ENCODE measurements around the gene TCAP.

Gene TCAP, protein sequence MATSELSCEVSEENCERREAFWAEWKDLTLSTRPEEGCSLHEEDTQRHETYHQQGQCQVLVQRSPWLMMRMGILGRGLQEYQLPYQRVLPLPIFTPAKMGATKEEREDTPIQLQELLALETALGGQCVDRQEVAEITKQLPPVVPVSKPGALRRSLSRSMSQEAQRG

DNA sequence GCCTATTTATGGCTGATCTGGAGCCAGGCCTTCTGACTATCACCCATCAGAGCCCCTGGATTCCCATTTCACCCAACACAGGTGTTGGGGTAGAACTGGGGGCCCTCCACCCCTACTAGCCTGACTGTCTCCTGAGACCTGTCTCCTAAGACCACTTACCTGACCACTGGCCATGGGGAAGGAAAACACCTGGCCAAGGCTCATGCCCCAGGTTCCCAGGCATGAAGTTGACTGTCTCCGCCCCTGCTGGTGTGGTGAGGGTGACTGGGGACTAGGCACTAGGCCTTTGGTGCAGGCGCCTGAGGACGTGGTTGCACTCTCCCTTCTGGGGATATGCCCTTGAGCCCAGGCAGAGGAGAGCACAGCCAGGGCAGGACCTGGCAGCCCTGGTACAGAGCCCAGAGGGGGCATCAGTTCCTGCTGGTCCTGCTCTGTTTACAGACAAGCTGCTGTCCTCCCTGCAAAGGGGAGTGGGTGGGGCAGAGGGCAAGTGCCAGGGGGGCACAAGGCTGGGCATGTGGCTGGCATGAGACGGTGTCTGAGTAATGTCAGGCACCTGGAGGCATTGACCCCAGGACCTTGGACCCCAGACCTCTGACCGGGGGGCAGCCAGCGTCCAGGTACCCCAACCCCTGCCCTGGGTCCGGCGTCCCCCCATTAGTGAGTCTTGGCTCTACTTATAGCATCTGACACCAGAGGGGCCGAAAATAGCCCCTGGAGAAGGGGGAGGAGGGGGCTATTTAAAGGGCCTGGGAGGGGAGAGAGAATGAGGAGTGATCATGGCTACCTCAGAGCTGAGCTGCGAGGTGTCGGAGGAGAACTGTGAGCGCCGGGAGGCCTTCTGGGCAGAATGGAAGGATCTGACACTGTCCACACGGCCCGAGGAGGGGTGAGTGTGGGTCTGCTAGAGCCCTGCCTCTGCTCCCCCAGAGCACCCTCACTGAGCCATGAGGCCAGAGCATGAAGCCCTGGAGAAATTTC lies at the start of gene TCAP:
TSS of gene TCAP (plus strand) at position 769 of the 981 bp plus-strand sequence. CDS start at position 780, 11 bp downstream.
- DNase-seq, result no peak

DNA sequence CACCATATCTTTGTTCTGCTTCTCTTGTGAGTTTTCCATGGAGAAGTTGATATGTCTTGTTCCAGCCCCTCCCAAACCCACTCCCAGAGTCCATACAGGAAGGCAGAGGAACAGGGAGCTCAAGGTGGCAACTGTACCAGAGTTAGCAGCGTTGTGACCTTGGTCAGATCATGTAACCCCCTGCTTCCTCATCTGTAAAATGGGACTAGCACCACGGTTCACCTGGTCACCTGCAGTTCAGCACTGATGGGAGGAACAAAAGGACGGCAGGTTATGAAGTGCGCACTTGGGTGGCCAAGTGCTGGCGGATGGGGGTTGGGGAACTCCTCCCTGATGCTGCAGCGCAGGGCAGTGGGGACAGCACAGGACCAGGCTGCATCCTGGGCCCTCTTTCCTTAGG lies 49.7 kb upstream of the TCAP start:
- DNase-seq, result no peak

DNA sequence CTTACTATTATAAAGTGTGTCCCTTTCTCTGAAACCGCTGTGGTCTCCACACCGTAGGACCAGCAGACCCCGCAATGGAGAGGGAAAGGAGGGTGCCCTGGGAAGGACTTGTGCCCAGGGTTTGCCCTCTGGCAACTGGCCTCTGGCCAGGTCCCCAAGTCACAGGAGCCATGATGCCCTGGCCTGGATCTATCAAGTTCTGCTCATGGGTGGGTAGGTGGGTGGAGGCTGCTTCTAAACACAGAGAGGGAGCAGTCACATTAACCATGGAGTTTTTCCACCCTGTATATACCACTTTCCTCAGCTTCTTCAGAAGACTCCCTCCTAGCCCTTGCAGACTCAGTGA lies 48.1 kb upstream of the TCAP start:
- DNase-seq, result no peak

DNA sequence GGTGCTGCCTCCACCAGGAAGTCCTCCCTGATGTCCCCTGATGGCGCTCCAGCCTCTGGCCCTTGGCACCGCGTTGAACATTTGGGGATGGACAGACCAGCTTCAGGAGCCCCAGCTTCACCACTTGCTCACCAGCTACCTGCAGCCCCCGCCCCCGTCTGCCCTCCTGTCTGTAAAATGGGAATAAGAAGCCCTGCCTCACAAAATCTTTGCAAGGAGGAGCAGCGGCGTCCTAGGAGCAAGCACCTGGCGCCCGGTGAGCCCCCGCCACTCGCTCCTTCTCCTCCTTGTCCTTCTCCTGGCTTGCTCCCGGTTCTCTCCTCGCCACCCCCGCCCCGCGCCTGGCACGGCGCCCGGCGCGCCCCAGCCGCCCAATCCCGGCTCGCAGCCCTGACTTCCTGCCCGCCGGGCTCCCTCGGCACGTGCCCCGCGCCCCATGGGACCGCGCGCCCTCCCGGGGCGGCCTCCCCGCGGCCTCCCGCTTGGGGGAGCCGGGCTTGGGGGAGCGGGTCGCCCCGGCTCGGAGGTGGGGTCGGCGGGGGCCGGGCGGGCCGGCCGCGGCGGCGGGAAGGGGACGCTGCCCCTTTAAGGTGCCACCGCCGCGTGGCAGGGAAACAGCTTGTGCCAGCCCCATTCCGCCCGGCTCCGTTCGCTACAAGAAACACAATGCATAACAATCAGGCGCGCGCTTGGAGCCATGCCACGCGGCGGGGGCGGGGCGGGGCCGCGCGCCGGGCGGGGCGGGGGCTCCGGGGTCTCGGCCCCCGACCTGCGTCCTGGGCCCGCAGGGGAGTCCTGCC lies 47.5 kb upstream of the TCAP start:
- peak; percentile 86 to 91 for DNase-seq

DNA sequence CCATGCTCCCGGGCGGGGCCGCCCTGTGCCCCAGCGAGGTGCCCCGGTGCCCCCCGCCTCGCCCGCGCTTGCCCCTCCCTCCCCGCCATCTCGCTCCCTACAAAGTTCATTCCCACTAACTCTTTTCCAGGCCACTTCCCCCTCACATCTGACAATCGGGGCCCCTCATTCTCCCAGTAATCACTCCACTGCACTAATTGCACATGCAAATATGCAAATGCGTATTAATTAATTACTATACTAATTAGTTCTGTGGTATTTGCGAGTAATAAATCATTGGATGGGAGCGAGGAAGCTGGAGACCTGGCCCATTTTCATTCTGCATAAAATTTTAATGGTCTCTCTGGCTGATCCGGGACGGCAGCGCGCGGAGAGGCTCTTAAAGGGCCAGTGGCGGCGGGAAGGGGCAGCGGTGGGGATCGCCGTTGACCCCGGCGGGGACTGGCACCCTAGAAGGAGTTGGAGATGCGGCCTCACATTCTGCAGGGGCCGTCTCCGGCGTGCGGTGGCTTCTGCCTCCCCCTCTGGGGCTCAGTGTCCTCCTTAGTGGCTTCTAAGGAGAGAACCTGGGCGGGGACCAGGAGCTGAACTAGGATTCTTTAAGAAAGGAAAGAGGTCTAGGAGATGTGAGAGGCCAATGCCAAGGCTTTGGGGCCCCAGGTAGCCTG lies 46.8 kb upstream of the TCAP start:
- peak in 1 of 2 experiments; percentile 31 for DNase-seq

DNA sequence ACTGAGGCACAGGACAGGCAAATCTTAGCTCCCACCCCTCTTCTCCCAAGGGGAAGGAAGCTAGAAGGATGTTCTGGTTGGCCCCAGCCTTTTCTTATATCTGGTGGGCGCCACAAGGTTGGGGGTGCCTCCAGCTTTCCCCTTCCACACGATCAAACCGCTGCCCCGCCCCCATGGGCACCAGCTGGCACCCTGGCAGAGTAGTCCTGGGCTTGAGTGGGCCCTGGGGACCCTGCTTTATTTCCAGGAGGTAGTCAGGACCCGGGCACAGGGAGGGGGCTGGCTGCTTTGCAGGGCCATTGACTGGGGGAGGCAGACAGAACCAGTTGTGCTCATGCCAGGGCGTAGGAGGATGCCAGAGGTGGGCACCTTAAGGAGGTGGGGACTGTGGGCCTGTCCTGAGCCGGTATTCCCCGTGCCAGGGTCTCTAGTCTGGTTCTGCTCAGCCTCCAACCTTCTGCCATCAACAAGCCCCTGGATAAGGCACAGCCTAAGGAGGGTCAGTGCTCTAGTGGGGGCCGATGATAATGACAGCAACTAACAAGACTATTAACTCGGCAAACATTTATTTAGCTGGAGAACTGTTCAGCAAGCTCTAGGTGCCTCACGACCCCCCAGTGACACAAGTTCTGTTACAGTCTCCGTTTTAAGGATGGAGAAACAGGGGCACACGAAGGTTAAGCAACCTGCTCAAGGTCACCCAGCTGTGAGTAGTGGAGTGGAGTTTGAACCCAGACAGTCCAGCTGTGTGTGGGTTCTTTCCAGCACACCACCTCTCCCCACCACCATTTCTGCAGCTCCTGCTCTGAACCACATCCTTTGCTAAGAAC lies 46.0 kb upstream of the TCAP start:
- peak in 1 of 2 experiments; percentile 25 for DNase-seq

DNA sequence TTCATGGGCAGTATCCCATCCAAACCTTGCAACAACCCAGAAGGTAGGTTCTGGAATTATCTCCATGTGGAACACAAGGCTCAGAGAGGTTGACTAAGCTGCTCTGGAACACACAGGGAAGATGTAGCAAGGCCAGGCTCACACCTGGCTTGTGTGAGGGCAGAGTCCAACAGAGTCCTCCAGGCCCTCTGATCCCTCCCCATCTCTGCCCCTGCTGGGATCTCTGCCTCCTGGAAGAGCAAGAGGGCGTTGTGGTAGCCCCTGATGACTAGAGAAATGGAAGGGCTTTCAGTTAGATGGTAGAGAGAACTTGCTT lies 45.4 kb upstream of the TCAP start:
- no peak for DNase-seq

DNA sequence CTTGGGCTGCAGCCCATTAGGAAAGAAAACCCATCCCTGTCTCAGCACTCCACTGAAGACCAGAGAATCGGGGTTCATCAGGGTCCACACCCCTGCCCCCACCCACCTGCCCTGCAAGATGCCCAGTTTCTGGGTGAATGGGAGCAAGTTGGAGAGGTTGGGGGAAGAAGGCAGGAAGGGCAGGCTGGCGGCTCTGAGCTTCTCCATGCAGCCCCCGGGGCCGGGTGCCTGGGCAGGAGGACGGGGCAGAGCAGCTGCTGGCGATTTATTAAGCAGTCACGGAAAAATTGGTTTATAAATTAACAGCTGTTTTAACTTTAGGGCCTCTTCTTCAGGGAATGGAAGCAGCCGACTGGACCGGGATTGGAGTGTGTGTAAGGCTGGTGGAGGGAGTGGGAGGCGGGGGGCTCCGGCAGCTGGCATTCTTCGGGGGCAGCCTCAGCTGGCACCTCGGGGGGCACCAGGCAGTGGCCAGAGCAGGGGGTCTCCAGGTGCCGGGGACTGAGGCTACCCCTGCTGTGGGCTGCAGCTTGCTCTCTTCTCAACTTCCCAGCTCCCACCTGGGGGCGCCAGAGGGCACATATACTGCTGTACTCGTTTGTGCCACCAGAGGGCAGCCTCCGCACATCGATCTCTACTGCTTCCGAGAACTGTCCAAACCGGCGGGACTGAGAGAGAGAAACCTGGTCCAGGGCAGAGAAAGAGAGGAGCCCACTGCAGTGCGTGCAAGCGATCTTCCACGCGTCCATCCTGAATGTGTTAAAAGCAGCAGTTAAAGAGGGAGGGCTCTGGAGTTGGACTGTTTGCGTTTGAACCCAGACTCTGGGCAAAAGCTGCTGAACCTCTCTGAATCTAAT lies 43.4 kb upstream of the TCAP start:
- DNase-seq, result peak; percentile 84 to 88

DNA sequence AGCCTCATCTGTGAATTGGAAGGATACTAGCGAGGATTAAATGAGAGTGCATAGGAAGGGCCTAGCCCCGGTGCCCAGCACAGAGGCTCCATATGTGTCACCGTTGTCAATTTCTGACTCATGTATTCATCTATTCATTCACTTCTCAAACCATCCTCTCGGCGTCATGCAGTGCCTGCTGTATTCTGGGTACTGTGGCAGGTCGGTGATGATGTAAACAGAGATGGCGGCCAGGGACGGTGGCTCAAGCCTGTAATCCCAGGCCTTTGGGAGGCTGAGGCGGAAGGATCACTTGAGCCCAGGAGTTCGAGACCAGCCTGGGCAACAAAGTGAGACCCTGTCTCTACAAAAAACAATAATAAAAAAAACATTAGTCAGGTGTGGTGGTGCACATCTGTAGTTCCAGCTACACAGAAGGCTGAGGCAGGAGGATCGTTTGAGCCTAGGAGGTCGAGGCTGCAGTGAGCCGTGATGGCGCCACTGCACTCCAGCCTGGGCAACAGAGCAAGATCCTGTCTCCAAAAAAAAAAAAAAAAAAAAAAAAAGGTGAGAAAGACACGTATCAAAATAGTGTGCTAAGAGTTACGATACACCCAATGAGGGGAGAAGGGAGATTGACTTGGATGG lies 42.7 kb upstream of the TCAP start:
- peak in 1 of 2 experiments; percentile 41 for DNase-seq

DNA sequence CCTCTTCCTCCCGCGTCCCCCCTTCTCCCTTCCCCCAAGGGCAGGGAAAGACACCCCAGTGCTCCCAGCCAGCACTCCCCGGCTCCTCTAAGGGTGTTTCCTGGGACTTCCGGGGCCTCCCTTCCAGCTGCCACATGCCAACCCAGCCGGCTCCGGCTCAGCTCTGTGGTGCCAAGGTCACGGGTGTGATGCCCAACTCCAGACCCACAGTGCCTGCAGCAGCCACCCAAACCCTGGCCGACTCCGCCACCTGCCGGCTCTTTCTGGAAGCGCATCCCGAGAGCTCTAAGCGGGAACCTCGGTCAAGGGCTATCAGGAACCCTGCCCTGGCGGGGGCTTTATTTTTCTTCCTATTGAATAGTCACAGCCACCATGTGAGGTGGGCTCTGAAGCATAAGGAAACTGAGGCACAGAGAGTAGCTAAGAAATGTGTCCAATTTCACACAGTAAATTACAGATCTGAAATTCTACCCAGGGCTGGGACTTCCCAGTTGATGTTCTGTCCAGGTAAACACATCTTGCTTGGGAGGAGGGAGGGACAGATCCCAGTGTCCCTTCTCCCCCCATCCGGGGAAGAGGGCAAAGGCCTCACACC lies 41.7 kb upstream of the TCAP start:
- peak; percentile 80 to 85 for DNase-seq

DNA sequence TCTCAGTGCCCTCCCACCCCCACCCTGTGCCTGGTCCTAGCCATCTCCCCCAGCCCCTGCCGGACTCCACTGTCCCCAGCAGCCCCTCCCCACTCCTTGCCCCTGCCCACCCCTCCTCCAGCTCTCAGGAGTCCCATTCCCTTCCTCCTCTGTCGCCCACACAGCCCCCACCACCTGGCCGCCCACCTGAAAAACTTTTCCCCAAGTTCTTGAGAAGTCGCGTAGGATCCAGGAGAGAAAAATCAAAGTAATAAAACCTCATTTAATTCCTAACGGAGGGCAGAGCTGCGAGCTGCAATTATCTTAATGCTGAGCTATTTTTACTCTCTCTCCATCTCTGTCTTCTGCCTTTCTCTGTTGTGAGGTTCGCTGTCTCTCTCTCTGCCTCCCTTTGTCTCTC lies 40.8 kb upstream of the TCAP start:
- DNase-seq, result no peak

DNA sequence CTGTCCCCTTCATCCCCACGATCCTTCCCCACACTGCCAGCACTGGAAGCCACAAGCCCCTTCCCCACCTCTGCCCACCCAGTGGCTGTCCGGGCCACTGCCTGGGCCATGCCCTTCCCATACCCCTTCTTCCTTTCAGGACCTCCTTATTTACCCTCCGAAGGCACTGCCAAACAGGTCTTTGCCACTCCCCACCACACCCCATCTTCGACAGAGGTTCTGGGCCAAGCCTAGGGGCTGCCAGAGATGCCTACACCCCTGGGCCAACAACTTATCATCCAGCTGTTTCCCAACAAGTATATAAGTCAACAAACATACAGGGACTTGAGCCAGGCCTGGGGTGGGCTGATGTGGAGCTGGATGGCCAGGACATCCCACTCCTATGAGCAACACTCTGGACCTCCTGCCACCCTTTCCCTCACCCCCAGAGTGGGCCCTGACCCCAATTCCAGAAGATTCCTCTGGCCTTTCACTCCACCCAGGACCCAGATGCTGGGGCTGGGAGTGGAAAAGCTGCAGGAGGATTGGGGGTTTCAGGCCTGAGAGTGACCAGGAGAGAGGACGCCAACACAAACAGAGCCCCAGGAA lies 39.9 kb upstream of the TCAP start:
- no peak for DNase-seq

DNA sequence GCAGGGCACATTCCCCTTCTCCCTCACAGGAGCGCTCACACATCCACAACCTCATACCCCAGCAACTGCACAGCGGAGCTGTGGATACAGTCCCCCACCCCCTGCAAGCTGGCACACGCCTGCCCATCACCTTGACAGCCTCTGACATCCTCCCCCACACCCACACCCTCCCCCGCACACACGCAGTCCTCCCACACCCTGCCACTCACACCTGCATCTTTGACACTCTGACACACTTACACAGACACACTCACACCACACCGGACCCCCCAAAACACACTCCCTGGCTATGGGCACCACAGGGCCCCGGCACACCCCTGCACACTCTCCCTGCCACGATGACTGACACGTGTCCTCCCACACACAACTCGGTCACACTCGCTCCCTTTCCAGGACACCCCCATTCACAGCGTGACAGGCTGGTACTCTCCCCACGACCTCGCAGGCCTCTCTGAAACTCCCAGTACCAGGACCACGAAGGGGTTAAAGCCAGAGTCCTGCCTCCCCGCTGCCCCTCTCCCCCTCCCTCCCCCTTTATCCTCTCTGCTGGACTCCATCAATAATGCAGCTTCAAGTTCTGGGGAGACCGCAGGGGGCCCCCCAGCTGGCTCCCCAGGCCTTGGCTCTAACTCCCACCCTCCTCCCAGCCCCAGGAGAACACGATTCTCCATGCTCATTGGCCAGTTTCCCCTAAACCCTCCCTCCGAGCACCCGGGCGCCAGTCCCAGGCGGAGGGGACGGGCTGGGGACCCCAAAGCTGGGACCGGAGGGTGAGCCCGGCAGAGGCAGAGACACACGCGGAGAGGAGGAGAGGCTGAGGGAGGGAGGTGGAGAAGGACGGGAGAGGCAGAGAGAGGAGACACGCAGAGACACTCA lies 38.7 kb upstream of the TCAP start, which contains the start of gene PPP1R1B:
TSS of gene PPP1R1B (plus strand) at position 782 of the 876 bp plus-strand sequence. CDS start 441 bp downstream, outside the sequence.
- peak in 1 of 2 experiments; percentile 65 for DNase-seq

DNA sequence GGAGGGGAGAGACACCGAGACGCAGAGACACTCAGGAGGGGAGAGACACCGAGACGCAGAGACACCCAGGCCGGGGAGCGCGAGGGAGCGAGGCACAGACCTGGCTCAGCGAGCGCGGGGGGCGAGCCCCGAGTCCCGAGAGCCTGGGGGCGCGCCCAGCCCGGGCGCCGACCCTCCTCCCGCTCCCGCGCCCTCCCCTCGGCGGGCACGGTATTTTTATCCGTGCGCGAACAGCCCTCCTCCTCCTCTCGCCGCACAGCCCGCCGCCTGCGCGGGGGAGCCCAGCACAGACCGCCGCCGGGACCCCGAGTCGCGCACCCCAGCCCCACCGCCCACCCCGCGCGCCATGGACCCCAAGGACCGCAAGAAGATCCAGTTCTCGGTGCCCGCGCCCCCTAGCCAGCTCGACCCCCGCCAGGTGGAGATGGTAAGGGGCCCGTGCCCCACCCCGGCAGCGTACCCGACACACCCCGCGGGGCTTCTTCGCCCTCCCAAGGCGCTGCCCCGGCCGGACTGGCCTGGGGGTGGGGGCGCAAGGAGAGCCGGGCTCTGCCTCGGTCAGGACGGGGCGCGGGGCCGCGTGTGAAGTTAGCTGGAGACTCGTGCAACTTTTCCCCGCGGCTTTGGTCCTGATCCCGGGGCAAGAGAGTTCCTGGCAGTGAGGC lies 38.0 kb upstream of the TCAP start:
- no peak for DNase-seq

DNA sequence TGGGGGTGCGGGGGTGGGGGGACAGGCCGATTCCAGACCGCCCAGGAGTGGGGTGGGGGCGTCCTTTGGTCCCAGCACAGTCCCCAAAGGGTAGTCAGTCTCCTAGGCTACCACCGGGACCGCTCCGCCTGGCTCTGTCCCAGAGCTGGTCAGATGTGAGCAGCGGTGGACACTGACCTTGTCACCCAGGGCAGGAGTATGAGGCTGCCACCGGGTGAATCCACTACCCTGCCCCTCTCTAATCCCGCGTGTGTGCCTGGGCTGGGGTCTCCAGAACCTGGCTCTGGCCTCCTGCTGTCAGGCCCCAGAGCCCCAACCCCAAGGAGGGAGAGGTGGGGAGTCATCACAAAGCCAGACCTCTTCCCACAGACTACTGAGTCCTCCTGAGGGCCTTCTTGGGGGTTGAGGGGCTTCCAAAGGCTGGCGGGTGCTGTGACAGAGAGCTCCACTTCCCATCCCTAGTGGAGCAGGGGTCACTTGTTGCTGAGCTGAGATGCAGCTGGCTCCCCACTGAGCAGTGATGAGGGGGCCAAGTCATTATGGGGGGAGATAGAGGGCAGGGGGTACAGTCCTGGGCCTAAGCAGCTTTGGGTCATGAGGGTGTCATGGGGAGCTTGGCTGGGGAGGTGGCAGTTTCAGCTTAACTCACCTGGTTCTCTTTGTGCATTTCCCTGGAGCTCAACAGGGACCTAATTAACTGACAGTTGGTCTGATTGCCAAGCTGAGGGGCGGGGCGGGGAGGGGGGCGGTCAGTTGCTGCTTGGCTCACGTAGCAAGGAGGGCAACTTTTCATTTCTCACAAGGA lies 37.2 kb upstream of the TCAP start:
- peak in 1 of 2 experiments; percentile 63 for DNase-seq

DNA sequence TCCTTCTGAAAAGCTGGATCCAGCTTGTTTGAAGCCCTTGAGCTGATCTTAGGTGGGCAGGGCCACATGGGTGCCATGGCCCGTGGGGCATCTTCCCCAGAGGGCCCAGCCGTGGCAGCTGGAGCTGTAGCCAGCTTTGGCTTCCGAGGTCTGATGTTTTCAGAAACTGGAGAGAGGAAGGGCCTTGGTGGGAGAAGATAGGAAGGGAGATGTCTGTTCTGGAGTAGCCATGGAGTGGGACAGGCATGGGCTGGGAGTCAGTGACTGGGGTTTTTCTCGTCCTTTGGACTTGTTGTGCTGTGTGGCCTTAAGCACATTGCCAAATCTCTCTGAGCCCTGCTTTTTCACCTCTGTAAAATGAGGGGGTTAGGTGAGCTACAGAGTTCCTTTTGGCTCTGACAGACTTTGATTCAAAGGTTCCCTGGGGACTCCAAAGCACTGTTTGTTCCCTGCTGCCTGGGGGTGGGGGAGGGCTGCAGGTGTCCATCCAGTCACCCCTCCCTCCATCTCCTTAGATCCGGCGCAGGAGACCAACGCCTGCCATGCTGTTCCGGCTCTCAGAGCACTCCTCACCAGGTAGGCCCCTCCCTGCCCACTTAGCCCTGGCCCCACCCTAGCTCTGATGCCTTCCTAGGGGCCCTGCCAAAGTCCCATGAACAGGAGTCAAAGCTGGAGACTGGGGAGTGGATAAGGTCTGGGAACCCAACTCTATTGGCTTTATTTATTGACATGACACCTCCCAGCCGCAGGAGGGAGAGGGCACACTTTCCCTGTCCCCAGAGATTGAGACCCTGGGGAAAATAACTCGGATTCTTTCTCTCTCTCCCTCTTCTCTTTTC lies 36.3 kb upstream of the TCAP start:
- peak in 1 of 2 experiments; percentile 54 for DNase-seq
